ENCODE data around the gene NDUFS5. TPM values are rescaled to one million over a fixed set of nuclear protein-coding genes. Genes with fewer than 3 reads are reported as not detected.

NDUFS5 gene
- total RNA-seq, 1 donor from 2014 or later: 162 TPM

GRCh38 chr1:39084191-39084590, 58.0 kb downstream of the NDUFS5 start:
- H3K27me3 Mint-ChIP-seq: peaks cover 53% of the 10 kb centered on the region
- no peaks in the 10 kb centered on the region for H3K9me3 Mint-ChIP-seq
- H3K4me1 Mint-ChIP-seq: peaks cover 4% of the 10 kb centered on the region
- H3K36me3 Mint-ChIP-seq (ENCODE audit: low read depth): no peaks in the 10 kb centered on the region
- H3K4me3 Mint-ChIP-seq: no peak overlapping the region
- intact Hi-C loops (cut with micrococcal nuclease): no loop called here
- H3K27ac Mint-ChIP-seq: no peak overlapping the region
- DNase-seq: no peak

Other genes with a start within 250 kb of the NDUFS5 start
- gene RRAGC, start 166.6 kb upstream of the NDUFS5 start, total RNA-seq: 10.9 and 11.0 TPM in 2 replicates
- 35.1 and 40.7 TPM in 2 replicates for gene MYCBP, start 153.0 kb upstream of the NDUFS5 start, total RNA-seq
- not detected in 2 replicates for gene GJA9, start 144.8 kb upstream of the NDUFS5 start, total RNA-seq
- gene RHBDL2, start 84.5 kb upstream of the NDUFS5 start, total RNA-seq: not detected in 2 replicates
- gene AKIRIN1, start 35.1 kb upstream of the NDUFS5 start, total RNA-seq: 76.0 and 79.3 TPM in 2 replicates
- gene MACF1, start 178.3 kb downstream of the NDUFS5 start, total RNA-seq: 203 and 204 TPM in 2 replicates

All from activated CD4-positive, alpha-beta T cell treated with anti-CD3 and anti-CD28 coated beads, Interleukin-2, amount 10 ng/mL, durations not matched to agents 24 days and 14 days (primary cell).